CD4-positive, alpha-beta T cell treated with Interleukin-15 for 1 hour (primary cell): ENCODE measurements around the gene LHPP.
"Not testable (repeated sequence)": the region's sequence is repeated elsewhere in the genome, so short reads cannot be mapped to it uniquely, and the experiment has no call there.

Source experiments
- DNase-seq: peaks from one replicate; pipeline ENCODE4 v3.0.0-alpha.2; 2020

The LHPP gene, protein sequence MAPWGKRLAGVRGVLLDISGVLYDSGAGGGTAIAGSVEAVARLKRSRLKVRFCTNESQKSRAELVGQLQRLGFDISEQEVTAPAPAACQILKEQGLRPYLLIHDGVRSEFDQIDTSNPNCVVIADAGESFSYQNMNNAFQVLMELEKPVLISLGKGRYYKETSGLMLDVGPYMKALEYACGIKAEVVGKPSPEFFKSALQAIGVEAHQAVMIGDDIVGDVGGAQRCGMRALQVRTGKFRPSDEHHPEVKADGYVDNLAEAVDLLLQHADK

DNA sequence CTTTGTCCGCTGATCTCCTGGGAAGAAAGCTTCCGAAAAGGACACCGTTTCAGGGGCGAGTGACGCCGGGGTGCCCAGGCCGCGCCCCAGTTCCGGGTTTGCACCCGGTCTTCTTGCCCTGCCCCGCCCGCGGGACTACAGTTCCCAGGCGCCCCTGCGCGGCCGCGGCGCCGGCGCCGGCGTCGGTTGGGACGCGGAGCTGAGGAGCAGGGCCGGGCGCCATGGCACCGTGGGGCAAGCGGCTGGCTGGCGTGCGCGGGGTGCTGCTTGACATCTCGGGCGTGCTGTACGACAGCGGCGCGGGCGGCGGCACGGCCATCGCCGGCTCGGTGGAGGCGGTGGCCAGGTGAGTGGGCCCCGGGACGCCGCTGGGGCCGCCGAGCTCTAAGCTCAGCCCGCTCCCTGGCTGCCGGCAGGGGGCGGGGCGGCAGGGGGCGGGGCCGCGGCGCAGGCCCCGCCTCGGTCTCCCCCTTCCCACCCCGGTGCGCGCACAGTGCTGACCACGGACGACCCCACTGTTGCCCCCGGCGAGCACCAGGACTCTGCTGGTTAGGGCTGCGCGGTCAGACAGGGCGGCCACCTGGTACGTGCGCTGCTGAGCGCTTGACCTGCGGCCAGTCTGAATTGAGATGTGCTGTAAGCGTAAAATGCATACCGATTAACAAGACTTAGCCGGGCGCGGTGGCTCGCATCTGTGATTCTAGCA lies at the start of gene LHPP:
TSS of gene LHPP (plus strand) at position 182 of the 706 bp plus-strand sequence. CDS start at position 222, 40 bp downstream.
- DNase-seq = peak; percentile 87

DNA sequence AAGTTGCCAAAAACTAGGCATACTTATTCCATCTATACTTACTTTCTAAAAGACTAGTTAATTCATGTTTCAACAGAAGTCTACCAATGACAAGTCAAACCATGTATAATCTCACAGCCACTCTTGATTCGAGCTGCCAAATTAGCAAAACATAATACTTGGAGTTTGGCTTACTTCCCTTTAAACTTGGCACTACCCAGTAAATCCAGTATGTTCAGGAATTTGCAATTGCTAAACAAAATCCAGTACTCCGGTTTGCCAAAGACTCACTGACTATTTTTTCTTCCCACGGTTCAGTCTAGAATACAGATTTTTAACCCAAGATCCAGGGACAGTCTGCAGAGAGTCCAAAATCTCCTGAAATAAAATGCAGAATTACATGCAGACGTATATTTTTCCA lies 47.5 kb upstream of the LHPP start:
- no peak for DNase-seq

DNA sequence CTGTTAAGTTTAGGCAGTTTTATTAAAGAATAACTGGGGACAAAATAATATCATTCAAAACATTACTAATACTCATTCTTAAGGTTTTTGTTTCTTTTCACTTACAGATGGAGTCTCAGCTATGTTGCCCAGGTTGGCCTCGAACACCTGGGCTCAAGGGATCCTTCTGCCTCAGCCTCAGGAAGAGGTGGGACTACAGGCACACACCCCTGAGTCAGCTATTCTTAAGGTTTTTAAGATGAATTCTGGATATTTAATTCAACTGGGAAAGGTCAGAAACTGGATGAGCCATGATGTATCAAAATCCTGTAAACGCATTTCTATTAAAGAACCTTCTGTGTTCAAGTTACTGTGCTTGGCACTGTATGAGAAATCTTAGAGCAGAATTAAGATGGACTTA lies 46.4 kb upstream of the LHPP start:
- no peak for DNase-seq

DNA sequence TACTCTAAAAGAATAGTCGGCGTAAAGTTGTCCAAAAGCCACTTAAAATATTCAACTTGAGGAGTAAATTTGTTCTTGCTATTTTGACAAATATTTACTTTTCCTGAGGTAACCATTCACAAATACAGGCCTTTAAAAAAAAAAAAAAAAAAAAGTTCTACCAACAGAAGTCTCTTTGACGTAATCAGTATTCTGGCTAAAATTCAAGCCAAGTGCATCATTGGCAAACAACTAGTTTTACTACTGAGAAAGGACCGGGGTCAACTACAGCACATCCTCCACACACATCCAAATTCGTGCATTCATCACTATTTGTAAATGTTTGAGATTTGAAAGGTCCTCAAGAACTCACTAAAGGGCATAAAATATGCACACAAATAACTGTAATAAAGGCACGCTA lies 44.9 kb upstream of the LHPP start:
- DNase-seq = no peak

DNA sequence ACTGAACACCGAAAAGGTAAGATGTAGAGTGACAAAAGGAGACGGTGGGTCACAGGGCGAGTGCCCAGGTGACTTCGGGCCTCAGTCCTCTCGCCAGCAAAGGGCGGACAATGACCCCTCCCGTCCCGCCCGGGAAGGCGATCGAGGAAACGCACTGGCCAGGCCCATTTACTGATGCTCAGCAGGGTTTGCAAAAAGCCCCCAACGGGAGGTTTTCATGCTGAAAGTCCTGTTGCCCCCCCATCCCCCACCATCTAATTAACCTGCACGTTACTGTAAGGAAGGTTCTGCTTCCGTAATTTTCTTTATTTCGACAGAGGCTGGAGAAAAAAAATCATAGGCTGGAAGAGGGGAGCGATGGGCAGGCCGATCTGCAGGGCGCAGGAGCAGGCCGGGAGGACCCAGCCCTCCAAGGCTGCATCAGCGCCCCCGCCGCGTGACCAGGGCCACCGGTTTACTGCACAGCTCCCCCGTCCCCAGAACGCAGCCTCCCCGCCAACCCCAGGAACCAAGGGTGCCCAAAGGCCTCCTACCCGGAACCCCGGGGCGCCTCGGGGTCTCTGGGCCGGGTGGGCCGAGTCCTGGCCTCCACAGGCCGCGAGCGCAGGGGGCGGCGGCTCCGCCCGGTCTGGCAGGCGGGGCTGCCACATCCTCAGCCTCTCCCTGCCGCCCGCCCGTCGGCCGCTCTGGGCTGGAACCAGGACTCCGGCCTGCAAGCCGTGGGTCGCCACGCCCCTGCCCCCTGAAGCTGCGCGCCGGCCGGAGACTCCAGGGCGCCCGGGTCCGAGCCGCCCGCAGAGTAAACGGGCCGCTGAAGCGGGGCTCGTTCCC lies 43.5 kb upstream of the LHPP start:
- peak; percentile 32 for DNase-seq

DNA sequence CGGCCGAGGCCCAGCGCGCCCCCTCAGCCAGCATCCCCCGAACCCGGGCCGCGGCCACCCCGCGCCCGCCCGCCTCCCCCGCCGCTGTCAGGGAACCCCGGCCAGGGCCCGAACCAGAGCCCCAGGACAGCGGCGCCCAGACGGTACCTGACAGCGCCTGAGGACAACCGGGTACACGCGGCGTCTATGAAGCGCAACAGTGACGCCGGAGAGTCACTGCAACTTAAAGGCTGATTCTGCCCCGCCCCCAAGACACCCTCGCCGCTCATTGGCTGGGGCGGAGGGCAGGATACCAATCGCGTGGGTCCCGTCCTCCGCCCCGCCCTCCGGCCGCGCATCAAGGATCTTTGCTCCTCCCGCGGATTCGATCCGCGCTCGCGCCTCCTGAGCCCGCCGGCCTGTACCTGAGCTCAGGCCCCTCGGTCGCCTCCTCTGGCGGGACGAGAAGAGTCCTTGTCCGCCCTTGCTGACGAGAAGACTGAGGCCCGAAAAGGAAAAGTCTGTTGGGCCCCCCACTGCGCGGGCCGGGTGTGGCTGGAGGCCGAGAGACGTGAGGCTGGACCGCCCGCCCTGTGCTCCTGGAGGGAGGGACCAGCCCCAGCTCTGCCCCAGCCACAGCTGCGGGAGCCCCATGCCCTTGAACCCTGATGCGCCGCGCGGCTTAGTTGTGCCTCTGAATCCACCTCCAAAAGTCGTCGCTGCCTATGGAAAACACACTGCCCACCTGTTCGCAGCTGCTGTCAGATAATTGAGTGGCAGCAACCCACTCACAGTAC lies 42.7 kb upstream of the LHPP start, which contains the start of gene OAT:
TSS of gene OAT (minus strand) at position 198 of the 776 bp plus-strand sequence. CDS start 6,752 bp downstream, outside the sequence.
- DNase-seq = peak; percentile 96

DNA sequence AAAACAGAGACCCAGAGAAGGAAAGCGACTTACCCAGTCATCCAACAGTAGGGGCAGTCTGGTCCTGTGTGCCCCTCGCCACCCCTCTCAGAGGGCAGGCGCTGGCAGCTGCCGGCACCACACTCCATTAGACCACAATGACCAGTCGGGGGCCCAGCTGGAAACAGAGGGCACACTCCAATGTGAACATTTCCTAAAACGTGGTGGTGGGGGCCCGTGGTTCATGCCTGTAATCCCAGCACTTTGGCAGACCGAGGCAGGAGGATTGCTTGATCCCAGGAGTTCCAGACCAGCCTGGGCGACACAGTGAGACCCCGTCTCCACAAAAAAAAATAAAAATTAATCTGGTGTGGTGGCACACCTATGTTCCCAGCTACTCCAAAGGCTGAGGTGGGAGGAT lies 42.0 kb upstream of the LHPP start:
- no peak for DNase-seq

DNA sequence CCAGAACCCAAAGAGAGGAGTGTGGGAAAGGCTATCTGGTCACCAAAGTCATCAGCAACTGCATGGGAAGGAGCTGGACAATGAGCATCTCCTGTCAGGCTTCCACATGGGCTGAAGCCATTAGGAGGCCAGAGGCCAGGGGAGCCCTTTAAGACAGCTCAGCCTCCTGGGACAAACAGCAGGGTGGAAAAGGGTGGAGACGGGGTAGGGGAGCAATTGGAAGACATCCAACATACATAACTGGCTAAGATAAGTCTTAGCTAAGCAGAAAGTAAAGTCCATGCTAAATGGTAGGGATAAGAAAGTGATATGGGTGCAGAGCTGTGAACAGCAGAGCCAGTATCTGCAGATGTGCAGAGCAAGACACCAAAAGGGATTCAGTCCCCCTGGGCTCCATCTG lies 41.4 kb upstream of the LHPP start:
- DNase-seq = no peak

DNA sequence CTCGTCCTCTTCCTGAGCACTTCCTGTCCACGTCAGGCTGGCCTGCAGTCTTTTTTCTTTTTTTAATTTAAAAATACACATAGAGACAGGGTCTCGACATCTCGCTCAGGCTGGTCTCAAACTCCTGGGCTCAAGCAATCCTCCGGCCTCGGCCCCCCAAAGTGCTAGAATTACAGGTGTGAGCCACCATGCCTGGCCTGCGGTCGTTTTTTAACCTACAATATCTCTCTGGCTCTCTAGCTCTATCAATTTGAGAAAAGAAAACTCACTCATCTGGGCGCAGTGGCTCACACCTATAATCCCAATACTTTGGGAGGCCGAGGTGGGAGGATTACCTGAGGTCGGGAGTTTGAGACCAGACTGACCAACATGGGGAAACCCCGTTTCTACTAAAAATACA lies 38.9 kb upstream of the LHPP start:
- DNase-seq = no peak

DNA sequence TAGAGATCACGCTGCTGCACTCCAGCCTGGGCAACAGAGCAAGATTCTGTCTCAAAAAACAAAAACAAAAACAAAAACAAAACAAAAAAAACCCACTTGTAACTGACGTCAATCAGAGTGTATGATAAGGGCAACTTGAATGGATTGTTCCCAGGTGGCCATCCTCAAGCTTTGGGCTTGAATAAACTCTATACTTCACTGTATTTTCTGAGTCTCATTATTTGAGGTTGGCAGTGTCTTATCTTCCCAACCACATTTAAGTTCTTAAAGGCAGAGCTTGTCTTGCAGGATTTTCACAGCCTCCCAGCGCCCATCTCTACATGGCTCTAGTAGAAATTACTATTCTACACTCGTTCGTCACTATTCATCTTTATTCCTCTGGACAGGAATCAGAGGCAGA lies 37.8 kb upstream of the LHPP start:
- DNase-seq = no peak

DNA sequence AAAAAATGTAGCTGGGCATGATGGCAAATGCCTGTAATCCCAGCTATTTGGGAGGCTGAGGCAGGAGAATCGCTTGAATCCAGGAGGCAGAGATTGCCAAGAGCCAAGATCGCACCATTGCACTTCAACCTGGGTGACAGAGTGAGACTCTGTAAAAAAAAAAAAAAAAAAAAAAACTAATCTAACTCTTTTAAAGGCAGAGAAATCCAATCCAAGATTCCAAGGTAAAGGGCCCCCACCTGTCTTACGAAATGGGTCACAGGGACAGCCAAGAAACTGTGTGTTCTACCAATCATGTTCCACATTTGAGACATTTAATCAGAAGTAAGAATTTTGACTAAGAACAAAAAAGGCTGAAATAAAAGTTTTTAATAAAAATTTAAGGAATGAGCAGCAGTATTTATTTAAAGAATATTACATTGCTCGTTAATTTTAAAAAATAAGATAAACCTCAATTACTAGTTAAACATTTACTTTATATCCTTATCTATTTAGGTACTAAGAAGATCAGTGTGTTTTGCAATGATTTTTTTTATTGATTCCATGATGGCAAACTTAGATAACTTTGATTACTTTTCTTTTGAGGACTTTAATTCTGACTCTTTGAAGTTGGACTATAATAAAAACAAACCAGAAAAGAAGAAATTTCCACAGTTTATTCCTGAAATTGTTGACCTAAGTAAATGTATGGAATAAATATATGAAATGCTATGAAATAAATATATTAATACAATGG lies 36.2 kb upstream of the LHPP start:
- no peak for DNase-seq

DNA sequence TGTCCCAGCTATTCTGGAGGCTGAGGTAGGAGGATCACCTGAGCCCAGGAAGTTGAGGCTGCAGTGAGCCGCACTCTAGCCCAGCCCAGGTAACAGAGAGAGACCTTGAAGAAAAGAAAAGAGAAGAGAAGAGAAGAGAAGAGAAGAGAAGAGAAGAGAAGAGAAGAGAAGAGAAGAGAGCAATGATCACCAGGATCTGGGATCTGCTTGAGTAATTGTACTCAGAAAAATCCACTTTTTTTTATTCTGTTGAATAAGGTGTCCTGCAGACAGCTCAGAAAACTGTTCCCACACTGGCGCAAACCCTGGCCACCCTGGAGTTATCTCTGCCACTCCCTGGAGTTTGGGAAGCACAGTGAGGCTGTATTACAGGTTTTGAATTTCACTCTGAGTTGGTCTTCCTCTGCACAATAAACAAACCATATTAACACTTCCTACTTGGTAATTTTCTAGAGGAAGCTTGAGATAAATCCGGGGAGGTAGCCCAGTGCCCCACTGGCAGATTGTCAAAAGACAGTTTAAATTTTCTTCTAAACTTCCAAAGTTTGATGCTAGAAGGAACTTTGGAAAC lies 33.3 kb upstream of the LHPP start:
- DNase-seq = no peak

DNA sequence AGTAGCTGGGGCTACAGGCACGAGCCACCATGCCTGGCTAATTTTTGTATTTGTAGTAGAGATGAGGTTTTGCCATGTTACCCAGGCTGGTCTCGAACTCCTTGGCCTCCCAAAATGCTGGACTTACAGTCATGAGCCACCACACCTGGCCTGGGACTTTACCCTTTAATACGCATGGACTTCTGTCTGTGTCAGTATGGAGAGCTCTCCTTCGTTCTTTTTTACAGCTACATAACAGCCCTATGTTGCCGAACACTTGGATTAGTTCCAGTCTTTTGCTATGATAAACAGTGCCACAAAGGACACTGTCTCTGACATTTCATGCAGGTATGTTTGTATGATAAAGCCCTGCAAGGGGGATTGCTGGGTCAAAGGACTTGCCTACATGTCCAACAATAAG lies 32.0 kb upstream of the LHPP start:
- DNase-seq = no peak

DNA sequence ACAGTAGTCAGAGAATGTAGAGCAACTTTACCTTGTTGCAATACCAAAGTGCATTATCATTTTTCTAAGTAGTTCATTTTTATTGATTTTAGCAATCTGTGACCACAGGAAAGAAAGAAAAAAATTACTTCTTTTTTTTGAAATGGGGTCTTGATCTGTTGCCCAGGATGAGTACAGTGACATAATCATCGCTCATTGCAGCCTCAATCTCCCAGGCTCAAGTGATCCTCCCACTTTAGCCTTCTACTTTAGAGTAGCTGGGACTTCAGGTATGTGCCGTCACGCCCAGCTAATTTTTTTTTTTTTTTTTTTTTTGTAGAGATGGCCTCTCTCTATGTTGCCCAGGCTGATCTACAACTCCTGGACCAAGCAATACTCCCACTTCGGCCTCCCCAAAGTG lies 31.5 kb upstream of the LHPP start:
- DNase-seq = no peak

DNA sequence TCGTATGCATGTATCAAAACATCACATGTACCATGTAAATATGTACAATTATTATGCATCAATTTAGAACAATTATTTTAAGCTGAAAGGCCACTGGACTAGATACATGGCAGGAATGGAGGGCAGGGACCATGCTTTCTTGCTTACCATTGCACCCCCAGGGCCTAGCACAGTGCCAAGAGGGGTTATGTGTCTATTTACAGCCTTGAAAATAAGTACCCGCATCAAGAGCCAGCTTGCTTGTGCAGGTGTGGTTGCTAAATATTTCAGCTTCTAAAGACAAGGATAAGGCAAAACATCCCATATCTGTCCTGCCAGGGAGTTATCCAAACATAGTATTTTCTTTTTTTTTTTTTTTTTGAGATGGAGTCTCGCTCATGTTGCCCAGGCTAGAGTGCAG lies 28.2 kb upstream of the LHPP start:
- DNase-seq = no peak

DNA sequence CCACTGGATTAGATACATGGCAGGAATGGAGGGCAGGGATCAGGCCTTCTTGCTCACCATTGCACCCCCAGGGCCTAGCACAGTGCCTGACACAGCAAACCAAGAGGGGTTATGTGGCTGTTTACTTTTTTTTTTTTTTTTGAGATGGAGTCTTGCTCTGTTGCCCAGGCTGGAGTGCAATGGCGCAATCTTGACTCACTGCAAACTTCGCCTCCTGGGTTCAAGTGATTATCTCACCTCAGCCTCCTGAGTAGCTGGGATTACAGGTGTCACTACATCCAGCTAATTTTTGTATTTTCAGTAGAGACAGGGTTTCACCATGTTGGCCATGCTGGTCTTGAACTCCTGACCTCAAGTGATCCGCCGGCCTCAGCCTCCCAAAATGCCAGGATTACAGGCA lies 25.9 kb upstream of the LHPP start:
- DNase-seq = not testable (repeated sequence)

DNA sequence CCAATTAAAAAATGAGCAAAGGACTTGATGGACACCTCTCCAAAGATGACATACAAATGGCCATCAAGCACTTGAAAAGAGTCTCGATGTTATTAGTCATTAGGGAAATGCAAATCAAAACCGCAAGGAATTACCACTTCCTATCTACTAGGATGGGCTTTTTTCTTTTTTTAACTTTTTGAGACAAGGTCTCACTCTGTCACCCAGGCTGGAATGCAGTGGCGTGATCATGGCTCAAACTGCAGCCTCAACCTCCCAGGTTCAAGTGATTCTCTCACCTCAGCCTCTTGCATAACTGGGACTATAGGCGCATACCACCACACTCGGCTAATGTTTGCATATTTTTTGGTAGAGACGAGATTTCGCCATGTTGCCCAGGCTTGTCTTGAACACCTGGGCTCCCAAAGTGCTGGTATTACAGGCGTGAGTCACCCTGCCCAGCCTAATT lies 25.4 kb upstream of the LHPP start:
- no peak for DNase-seq

DNA sequence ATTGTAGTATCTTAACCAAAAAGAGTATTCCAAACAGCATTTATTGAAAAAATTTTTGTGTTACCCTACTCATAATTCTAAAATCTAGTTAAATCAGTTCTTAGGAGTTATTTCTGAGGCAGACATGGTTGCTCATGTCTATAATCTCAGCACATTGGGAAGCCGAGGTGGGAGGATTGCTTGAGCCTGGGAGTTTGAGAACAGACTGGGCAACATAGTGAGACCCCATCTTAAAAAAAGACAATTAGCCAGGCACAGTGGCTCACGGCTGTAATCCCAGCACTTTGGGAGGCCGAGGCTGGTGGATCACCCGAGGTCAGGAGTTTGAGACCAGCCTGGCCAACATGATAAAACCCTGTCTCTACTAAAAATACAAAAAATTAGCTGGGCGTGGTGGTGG lies 19.9 kb upstream of the LHPP start:
- DNase-seq = not testable (repeated sequence)

DNA sequence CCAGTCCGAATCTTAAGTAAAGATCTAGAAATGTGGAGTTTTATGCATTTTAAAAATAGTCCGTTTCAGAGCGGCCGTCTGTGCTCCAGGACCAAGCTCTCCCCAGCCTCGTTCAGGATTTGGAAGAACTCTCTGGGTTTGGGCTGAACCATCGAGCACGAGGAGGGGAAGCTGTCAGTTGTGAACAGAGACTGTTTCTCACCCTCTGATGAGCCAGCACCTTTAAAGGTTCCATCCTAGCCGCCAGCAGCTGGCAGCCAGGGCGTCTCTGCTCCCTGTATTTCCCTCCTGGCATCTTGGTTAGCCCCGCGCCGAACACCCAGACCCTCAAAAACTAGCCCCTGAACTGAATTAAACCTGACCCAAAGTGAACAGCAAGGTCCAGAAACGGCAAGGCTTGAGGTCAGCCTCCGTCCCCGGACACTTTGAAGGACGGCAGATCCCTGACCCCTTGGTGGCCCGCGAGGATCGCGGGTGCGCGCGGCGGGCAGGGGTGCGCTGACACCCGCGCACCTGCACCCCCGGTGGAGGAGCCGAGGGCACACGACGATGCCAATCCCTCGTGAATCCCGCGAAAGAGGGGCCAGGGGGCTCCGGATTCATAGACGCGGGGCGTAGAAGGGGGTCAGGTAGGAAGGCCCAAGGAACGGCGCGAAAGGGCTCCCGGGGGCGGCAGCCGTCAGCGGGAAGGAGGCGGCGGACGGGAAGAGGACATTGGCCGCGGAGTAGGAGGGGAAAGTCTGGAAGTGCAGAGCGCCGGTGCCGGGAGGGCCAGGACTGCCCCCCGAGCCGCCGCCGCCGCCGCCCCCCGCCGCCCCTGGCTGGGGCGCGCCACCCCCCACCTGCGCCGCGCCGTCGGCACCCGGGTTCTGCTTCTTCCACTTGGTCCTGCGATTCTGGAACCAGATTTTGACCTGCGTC lies 14.5 kb upstream of the LHPP start:
- DNase-seq = no peak

DNA sequence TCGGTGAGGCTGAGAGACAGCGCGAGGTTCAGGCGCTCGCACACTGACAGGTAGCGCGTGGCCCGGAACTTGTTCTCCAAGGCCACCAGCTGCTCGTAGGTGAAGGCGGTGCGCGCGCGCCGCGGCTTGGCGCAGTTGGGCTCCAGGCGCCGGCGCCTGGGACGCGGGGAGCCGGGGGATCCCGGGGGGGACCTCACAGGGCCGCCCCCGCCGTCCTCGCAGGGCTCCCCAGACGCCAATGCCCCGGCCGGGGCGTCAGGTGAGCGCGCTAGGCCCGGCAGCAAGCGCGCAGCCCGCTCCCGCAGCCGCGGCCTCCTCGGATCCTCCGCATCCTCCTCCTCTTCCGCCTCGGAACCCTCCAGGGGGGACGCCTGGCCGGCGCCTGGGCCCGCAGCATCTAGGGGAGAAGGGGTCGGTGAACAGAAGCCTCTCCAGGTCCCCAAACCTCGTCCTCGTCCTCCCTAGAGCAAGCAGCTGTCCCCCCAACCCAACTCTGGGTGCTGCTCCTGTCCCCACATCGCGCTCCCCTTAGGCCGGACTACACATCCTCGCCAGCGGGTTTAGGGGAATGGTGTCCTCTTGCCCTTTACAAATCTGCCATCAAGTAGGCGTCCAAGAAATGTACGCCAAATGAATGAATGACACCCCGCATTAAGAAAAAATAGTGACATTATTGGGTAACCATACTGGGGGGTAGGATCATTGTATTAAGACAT lies 13.7 kb upstream of the LHPP start:
- DNase-seq = no peak
